HG02678 (cell line): ENCODE results near the gene DOCK4.

Source experiments
- ATAC-seq: cut with Tn5 transposase; IDR thresholded peaks from one replicate; pipeline ENCODE4 v1.9.1; 2021; ENCODE audit warnings: mild to moderate bottlenecking, moderate library complexity; ENCODE audit not compliant: unreplicated experiment

The DOCK4 gene

DNA sequence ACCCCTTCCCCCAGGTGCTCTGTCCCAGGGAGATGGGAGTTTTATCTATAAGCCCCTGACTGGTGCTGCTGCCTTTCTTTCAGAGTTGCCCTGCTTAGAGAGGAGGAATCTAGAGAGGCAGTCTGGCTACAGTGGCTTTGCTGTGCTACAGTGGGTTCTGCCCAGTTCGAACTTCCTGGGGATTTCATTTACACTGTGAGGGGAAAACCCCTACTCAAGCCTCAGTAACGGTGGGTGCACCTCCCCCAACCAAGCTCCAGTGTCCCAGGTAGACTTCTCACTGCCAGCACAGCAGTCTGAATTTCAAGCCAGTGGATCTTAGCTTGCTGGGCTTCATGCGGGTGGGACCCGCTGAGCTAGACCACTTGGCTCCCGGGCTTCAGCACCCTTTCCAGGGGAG, 500.4 kb downstream of the DOCK4 start:
- no peak for ATAC-seq

- ATAC-seq: no peak
These were observed 508.4 kb downstream of the DOCK4 start for GRCh38 chr7:111697771-111698170.

DNA sequence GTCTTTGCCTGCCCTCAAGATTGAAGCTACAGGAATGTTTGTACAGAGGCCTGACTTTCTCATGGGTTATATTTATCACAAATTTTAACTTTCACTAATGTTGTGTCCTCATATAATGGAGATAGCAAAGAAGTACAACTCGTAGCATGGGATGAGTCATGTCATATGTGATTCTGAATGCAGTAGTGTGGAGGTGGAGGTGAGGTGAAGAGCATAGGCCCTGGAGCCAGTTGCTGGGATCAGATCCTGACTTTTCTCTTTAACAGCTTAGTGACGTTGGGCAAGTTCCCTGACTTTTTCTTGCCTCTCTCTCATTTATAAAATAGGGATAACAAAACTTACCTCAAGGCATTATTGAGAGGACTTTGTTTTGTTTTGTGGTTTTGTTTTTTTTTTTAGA, 511.8 kb downstream of the DOCK4 start:
- no peak for ATAC-seq

DNA sequence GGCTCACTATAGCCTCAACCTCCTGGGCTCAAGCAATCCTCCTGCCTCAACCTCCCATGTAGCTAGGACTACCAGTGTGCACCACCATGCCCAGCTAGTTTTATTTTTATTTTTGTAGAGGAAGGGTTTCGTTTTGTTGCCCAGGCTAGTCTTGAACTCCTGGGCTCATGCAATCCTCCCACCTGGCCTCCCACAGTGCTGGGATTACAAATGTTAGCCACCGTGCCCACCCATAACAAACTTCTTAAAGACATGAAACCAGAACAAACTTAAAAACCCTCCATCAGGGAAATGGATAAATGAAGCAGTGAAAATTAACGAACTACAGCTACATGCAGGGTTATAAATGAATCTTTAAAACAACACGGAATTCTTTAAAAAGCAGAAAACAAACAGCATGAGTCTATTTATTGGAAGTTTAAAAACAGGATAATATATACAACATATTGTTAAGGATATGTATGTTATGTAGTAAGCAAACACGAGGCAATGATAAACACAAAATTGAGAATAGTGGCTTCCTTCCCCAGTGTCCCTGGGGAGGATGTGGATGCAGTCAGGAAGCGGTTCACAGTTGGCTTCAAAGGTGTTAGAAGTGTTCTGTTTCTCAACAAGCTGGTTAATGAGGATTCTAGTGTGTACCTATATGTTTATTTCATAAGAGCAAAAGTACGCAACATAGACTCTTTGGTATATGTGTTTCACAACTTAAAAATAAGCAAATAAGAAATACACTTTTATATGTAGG, 515.7 kb downstream of the DOCK4 start:
- no peak for ATAC-seq

GRCh38 chr7:111685349-111685748, 520.9 kb downstream of the DOCK4 start:
- ATAC-seq: no peak

DNA sequence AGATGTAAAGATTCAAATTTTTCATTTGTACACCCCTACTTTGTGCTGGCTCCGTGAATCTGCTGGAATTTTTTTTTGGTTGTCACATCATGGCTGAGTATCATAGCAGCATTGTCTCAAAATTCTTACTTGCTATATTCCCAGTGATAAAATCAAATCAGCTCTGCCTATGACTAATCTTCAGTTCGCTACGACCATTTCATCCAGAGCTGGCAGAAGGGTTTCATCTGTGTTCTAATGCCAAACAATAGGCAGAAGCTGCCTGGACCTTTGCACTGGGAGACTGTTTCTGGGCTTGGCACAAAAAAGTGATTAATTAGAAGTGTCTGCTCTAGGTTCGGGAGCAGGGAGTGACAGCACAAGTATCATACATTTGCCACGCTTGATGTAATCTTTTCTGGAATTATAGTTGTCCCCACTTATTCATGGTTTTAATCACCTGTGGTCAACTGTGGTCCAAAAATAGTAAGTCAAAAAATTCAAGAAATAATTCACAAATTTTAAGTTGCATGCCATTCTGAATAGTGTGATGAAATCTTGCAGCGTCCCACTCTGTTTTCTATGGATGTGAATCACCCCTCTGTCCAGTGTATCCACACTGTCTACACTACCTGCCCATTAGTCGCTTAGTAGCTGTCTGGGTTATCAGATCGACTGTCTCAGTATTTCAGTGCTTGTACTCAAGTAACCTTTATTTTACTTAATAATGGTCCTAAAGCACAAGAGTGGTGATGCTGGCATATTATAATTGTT, 523.4 kb downstream of the DOCK4 start:
- no peak for ATAC-seq

DNA sequence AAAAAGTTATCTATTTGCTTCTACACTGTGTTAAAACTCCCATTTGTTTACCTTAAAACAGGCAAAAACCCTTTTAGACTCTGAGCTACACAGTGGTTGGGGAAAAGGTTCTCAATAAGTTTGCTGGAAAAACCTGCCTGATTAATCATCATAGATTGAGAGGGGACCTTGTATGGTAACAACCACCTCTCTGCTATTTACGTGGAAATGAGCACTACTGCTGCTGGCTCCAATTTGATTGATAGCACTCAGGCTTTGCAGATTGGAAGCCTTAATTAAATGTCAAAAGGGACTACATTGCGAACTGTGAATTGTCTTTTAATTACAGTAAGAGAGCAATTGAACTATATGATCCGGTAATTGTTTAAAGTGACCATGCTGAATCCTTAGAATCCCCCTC, 525.0 kb downstream of the DOCK4 start:
- no peak for ATAC-seq

DNA sequence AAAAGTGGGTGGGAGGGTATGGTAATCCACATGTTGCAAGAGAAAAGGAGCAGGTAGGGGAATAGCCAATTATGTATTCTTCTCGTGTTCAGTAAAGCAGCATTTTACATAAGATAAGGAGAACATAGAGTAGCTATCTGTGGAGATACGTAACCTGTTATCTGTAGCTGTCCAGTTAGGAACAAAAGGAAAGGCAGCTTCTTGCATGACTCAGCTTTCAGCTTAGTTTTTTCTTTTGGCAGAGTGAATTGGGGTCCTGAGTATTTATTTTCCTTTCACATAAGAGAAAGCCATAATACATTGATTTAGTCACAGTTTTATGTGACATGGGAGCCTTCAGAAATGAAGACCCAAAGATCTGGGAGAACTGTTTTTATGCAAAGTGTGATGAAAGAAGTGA, 527.2 kb downstream of the DOCK4 start:
- ATAC-seq: no peak

DNA sequence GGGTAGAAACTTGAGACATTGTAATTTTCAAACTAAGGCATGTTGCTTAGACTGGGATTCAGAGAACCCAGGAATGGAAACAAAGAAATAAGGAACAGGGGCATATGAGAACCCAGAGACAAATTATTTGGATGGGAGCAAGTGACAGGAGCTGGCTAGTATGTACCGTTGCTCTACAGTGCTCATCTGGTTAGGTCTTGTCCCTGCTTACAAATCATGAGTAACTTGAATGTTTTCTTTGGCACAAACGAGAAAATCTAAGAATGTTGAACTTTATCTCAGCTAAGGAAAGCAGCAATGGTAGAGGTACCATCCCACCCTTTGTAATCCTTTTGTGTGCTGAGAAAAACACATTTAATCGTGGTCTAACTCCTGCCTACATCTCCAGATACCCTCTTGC, 527.9 kb downstream of the DOCK4 start:
- ATAC-seq: no peak

GRCh38 chr7:111677848-111678247, 528.4 kb downstream of the DOCK4 start:
- no peak for ATAC-seq

- no peak for ATAC-seq
These were observed 529.4 kb downstream of the DOCK4 start for GRCh38 chr7:111676811-111677210.
